ENCODE measurements around the gene PGBD2. TPM values are rescaled to one million over a fixed set of nuclear protein-coding genes. Genes with fewer than 3 reads are reported as not detected.

Gene PGBD2
- total RNA-seq, 2 donors from 2014 or later: 4.8 to 7.5 TPM

DNA sequence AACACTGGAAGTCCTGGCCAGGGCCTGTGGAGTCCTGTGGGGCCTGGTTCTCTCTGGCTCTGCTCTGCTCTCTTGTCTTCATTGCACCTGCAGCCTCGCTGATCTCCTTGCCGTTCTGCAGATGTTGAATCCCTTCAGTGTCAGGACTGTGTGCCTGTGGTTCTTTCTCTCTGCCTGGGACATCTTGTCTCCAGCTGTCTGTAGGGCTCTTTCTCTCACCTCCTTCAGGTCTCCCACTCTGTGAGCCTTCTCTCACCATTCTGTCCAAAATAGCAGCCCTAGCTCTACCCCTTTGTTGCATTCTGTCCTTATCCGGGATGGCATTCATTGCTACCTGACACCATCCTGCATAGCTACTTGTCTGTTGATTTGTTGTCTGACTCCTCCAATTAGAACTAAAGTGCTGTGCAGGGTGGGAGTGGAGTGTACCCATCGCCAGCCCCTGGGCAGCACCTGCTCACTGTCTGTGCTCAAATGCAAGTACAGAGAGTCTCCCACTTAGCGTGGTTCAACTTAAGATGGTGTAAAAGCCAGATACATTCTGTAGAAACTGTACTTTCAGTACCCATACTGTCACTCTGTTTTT lies 8.9 kb downstream of the PGBD2 start:
- Histone ChIP-seq H3K27ac (ENCODE audit: low read depth, low read length) (no peak overlapping the region), H3K27me3 (ENCODE audit: control insufficient read depth, insufficient read depth, low read length, poor library complexity, severe bottlenecking) (no peaks in the 10 kb centered on the region), H3K9ac (ENCODE audit: extremely low read depth, low read length, poor library complexity, severe bottlenecking) (no peak overlapping the region), H3K4me1 (ENCODE audit: control insufficient read depth, insufficient read depth, low read length) (no peaks in the 10 kb centered on the region), H3K9me3 (ENCODE audit: control insufficient read depth, low read length) (no peaks in the 10 kb centered on the region), H3K4me3 (ENCODE audit: low read length) (no peak overlapping the region), H3K36me3 (ENCODE audit: control insufficient read depth, insufficient read depth, low read length) (peaks cover 58% of the 10 kb centered on the region)
- Mint-ChIP-seq H3K27me3 (ENCODE audit: insufficient read depth) (no peaks in the 10 kb centered on the region), H3K9me3 (peaks cover 12% of the 10 kb centered on the region), H3K4me3 (no peak overlapping the region), H3K36me3 (ENCODE audit: low read depth) (peaks cover 67% of the 10 kb centered on the region), H3K4me1 (no peaks in the 10 kb centered on the region), H3K27ac (no peak overlapping the region)
- no peak for TF ChIP-seq CTCF (conservative IDR thresholded peaks at IDR 0.05)
- DNase-seq: no peak
- 90 to 93% methylated on average over 3 to 5 of the region's 5 CpGs for WGBS, 2 experiments (ENCODE audit: insufficient coverage in 1 of 2, insufficient read length in 1 of 2)

DNA sequence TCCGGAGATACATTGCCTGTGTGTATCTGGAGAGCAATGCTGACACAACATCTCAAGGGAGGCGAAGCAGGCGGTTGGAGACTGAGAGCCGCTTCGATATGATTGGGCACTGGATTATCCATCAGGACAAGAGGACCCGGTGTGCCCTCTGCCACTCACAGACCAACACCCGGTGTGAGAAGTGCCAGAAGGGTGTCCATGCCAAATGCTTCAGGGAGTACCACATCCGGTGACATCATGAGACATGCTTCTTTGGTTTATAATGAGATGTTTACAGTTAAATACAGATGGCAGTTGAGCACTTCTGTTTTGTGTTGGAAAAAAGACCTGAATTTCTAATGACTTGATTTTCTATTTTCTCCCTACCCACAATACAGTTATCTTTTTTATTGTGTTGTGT lies 12.1 kb downstream of the PGBD2 start:
- no peak overlapping the region for H3K27ac Mint-ChIP-seq
- Histone ChIP-seq H3K4me3 (ENCODE audit: low read length) (no peak overlapping the region), H3K36me3 (ENCODE audit: control insufficient read depth, insufficient read depth, low read length) (peaks cover 58% of the 10 kb centered on the region), H3K4me1 (ENCODE audit: control insufficient read depth, insufficient read depth, low read length) (no peaks in the 10 kb centered on the region), H3K9me3 (ENCODE audit: control insufficient read depth, low read length) (no peaks in the 10 kb centered on the region), H3K27me3 (ENCODE audit: control insufficient read depth, insufficient read depth, low read length, poor library complexity, severe bottlenecking) (no peaks in the 10 kb centered on the region), H3K27ac (ENCODE audit: low read depth, low read length) (no peak overlapping the region), H3K9ac (ENCODE audit: extremely low read depth, low read length, poor library complexity, severe bottlenecking) (no peak overlapping the region)
- no peak for DNase-seq
- H3K36me3 Mint-ChIP-seq (ENCODE audit: low read depth): peaks cover 63% of the 10 kb centered on the region
- H3K9me3 Mint-ChIP-seq: no peaks in the 10 kb centered on the region
- H3K4me3 Mint-ChIP-seq: no peak overlapping the region
- no peak for TF ChIP-seq CTCF (conservative IDR thresholded peaks at IDR 0.05)
- no peaks in the 10 kb centered on the region for H3K27me3 Mint-ChIP-seq (ENCODE audit: insufficient read depth)
- 94 to 96% methylated on average over 7 to 8 of the region's 8 CpGs for WGBS, 2 experiments (ENCODE audit: insufficient coverage in 1 of 2, insufficient read length in 1 of 2)
- no peaks in the 10 kb centered on the region for H3K4me1 Mint-ChIP-seq

DNA sequence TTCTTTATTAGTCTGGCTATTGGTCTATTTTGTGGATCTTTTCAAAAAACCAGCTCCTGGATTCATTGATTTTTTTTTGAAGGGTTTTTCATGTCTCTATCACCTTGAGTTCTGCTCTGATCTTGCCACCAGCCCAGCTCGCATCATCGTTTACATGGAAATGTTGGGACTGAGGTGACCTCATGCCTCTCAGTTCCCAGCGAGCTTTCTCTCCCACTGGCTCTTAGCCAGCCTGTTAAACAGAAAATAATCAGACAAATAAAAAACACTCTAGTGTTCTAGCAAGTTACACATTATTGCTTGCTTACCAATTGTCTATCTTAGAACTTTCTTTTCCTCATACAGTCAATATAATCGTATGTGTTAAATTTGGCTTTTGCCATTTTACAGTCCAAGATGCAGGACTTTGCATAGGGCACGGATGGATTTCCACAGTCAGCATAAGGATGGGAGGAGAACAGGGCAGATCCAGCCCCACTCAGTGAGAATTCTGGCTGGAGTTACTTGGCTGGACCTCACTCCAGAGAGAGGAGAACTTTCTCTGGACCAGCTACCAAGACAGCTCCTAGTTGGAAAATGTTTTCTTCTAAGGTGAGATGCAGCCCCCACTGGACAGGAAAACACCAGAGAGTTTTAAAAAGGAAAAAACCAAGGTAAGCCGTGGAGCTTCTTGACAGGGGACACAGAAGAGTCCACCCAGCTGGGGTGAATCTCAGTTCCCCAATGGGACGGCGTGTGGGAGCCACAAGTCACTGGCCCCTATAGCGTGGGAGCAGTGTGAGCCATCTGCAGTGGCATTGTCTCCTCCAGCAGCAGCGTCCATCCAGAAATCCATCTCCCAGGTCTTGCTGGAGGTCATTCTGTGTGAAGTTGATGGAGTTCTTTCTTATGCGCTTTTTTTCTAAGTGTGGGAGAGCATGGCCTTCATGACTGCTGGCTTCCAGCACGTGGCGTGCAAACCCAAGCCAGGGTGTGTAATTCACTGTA lies 17.6 kb downstream of the PGBD2 start:
- Histone ChIP-seq H3K9ac (ENCODE audit: extremely low read depth, low read length, poor library complexity, severe bottlenecking) (no peak overlapping the region), H3K4me3 (ENCODE audit: low read length) (no peak overlapping the region), H3K9me3 (ENCODE audit: control insufficient read depth, low read length) (no peaks in the 10 kb centered on the region), H3K36me3 (ENCODE audit: control insufficient read depth, insufficient read depth, low read length) (peaks cover 11% of the 10 kb centered on the region), H3K4me1 (ENCODE audit: control insufficient read depth, insufficient read depth, low read length) (no peaks in the 10 kb centered on the region), H3K27me3 (ENCODE audit: control insufficient read depth, insufficient read depth, low read length, poor library complexity, severe bottlenecking) (no peaks in the 10 kb centered on the region), H3K27ac (ENCODE audit: low read depth, low read length) (no peak overlapping the region)
- no peak for TF ChIP-seq CTCF (conservative IDR thresholded peaks at IDR 0.05)
- 94 to 96% methylated on average over 10 to 13 of the region's 13 CpGs for WGBS, 2 experiments (ENCODE audit: insufficient coverage in 1 of 2, insufficient read length in 1 of 2)
- peaks cover 27% of the 10 kb centered on the region for H3K36me3 Mint-ChIP-seq (ENCODE audit: low read depth)
- no peak for DNase-seq
- H3K4me1 Mint-ChIP-seq: no peaks in the 10 kb centered on the region
- H3K27ac Mint-ChIP-seq: no peak overlapping the region
- H3K27me3 Mint-ChIP-seq (ENCODE audit: insufficient read depth): no peaks in the 10 kb centered on the region
- H3K9me3 Mint-ChIP-seq: no peaks in the 10 kb centered on the region
- H3K4me3 Mint-ChIP-seq: no peak overlapping the region
